NCI-H2081 (cell line): ENCODE measurements around the gene ADIPOR1.

Experiments used
- DNase-seq, 2 experiments: peaks; one replicate each; lab custom pipeline; 2025; lab: John Stamatoyannopoulos, UW

Gene ADIPOR1

DNA sequence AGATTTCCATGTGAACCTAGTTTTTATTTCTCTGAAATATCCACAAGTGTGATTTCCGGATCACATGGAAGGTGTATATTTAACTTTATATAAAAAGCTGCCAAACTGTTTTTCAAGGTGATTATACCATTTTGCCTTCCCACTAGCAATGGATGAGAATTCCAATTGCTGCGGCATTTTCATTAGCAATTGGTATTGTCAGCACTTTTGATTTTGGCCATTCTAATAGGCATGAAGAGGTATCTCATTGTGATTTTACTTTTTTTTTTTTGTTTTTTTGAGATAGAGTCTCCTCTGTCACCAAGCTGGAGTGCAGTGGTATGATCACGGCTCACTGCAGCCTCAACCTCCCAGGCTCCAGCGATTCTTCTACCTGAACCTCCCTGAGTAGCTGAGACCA, 13.9 kb upstream of the ADIPOR1 start:
- no peak for DNase-seq

- DNase-seq = peak; percentile 40 to 41
These were observed 10.8 kb upstream of the ADIPOR1 start for GRCh38 chr1:202968895-202969295.

DNA sequence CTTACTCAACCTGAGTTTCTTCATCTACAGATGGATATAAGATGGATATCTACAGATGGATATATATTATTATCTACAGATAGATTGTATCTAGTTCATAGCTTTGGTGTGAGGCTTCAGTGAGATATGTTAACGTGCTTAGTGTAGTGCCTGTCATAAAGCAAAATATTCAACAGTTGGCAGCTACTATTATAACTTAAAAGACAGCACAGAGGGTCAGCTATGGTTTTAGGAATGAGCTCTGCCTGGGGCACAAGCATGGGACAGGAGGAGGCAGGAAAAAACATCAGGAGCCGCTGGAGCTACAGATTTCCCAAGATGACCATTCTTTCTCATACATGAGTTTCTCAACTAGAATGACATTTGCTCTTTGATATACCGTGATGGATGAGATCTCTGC, 10.2 kb upstream of the ADIPOR1 start:
- no peak for DNase-seq

DNA sequence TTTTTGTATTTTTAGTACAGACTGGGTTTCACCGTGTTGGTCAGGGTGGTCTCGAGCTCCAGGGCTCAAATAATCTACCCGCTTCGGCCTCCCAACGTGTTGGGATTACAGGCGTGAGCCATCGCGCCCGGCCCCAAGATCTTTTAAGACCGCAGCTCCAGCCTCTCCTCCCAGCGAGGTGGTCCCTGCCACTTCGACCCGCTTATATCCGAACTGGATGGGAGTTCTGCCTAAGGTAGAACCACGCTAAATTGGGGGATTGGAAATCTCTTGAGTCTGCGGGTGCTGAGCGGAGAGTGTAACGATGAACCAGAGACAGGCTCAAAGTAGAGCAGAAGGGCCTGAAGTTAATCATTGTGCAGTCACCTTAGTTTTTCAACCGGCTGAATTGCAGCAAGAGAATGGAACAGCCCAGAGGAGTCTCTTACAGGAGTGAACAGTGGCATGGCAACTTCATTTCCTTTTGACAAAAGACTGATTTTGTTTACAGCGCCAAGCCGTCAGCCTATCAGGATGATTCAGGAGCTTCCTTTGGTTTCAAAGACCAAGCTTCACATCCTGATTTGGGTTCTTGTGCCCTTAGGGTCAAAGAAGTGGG, 9.7 kb upstream of the ADIPOR1 start:
- peak in 1 of 2 experiments; percentile 32 for DNase-seq

DNA sequence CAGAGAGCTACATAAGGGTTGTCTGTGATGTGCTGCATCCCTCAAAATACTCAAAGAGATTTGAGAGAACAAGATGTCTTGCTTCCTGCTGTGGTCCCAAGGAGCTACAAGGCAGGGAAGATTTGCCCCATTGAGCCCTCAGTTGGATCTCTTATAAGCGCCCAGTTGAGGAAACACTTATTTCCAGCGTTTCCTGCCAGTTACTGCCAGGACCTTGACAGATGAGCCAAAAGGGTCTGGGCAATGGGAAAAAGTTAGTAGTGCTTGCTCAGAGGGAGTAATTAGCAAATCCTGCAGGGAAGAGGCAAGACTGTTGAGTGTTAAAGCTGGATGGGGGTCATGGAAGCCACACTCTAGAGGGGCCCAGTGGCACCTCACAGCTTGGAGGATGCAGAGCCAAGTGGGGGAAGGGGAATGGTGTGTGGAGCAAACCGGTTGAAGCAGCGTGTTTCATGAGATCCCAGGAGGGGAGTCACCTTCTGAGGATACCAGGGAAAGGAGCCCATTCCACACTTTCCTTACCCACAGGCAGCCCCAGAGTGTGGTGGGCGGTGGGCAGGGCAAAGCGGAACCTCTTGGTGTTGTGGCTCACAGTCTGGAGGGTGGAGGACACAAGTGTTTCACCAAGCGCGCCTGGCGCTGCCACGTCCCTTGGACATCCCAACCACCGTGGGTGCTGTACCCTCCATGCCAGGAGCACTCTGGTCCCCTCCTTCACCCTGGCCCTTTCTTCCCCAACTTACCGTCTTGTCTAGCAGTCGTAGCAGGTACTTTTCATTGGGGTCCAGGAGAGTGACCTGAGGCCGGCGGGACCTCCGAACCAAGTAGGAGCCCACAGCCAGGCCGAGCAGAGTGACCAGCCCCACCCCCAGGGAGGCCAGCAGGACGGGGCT, 8.1 kb upstream of the ADIPOR1 start:
- no peak for DNase-seq

DNA sequence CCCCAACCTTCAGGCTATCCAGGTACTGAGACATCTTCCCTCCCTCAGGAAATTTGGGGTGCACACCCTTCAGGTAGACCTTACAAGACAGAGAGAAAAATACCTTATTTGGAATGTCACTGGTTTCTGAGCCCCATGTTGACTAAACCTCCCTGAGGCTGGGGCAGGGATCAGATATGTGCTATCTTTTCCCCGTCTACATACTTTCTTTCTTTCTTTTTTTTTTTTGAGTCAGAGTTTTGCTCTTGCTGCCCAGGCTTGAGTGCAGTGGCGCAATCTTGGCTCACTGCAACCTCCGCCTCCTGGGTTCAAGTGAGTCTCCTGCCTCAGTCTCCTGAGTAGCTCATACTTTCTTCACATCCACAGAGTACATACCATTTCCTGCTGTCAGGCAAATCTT, 7.3 kb upstream of the ADIPOR1 start:
- no peak for DNase-seq

DNA sequence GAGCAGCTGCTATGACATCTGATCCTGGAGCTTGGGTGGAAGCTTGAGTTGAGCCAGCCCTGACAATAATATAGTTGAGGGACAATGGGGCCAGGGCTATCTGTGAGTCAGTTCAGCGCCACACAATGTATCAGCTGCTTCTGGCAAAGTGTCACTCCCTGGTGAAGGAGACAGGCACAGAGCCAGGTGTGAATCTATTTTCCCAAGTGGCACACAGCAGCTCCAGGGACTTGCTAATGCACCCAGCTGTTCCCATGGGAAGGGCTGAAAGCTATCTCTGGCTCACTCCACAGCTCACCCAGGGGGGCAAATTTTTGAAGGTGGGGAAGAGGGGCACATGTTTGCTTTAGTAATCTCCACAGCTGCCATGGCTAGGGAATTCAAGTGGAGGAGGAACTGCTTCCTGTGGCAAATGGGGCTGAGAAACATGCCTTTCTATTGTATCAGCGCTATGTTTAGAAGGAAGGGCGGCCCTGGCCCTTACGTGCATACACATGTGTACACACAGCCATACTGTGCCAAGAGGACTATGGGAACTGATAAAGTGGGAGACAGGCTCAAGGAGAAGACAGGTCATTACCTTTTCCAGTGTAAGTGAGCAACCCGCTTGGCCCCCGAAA, 6.8 kb upstream of the ADIPOR1 start:
- DNase-seq = peak; percentile 97 to 99

DNA sequence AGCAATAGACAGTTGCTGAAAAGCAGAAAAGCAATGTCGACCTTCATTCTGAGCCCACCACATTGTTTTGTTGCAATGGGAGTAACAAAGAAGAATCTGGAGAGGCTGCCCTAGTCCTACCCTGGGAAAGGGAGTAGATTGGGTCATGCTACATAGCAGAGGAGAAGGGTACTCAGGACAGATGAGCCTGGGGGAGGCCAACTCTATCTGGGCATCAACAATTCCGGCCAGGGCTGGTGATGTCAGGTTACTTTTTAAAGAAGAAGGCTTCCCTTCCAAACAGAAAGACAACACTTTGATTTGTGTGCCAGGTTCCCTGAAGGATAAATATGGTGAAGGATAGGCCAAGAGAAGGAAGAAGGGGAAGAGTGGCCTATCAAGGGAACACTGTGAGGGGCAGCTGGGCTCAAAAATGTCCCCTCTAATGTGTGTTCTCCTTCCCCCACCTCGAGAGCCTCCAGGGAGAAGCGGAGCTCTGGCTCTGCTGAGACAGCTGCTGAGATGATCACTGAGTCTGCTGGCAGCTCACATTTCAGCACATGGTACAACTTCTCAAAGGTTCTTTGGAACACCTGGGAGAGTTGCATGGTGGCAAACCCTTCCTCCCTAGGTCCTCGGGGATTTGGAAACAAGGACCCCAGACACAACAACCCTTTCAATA, 3.2 kb upstream of the ADIPOR1 start:
- DNase-seq = no peak

DNA sequence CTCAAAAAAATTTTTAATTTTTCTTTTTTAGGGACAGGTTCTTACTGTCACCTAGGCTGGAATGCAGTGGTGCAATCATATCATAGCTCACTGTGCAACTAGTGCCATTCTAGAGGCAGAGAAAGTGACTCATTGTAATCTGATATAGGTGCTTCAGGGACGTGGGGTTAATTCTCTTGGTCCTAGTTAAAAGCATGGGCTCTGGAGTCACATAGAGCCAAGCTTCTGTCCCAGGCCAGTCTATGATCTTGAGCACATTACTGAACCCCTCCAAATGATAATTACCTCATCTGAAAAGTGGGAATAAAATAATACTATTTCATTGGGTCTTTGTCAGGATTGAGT, 1.1 kb upstream of the ADIPOR1 start:
- DNase-seq = peak in 1 of 2 experiments; percentile 15

- DNase-seq = peak in 1 of 2 experiments; percentile 38
These were observed 598 bp upstream of the ADIPOR1 start for GRCh38 chr1:202958544-202959275.

DNA sequence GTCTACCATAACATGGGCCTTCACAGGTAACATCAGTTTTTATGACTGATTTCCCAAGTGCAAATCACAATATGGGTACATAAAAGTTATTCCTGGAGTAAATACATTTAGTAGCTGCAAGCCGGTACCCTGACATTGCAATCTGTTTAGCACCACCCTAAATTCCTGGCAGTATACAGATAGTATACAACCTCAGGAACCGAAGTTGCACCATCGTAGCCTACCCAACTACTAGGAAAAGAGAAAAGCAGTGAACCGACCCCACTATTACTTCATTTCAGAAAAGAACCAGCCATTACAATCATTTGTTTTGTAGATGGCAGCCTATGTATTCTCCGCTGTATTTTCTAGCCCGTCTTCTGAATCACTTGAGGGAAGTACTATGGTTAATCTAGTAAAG, 1.1 kb downstream of the ADIPOR1 start:
- no peak for DNase-seq

- no peak for DNase-seq
These were observed 3.9 kb downstream of the ADIPOR1 start for GRCh38 chr1:202954057-202954745.

- no peak for DNase-seq
These were observed 4.7 kb downstream of the ADIPOR1 start for GRCh38 chr1:202953392-202953791.

DNA sequence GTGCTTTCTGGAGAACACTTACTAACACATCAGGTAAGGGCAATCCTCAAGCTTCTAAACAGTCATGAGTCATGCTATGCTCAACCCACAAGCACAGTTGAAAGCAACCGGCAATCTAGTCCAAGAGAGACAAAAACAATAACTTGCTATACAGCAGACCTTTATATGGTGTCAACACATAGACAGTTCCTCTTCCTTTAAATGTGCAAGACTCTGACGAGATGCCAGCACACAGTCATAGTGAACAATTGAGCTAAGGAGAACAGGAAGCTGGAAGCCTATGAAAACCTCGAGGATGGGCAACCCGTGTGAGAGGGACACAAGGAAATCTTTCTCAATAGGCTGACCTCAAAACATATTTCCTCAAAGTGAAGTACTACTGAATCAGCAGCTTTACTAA, 5.3 kb downstream of the ADIPOR1 start:
- no peak for DNase-seq

DNA sequence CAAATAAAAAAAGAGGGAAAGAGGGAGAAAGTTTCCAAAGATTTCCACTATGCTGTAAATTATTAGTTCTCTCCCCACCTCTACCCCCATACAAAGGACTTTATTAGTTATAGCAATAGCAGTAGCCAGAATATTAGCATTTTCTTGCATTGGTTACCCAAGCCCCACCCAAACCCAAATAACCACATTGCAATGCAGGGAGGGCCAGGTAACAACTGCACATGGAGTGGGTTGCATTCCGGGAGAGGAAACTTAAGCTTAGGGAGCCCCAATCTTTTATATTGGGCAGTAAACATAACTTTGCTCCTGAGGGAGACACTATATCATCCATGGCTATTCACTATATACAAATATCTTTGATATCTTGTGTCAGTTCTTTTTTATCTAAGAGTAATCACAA, 6.0 kb downstream of the ADIPOR1 start:
- DNase-seq = no peak

GRCh38 chr1:202951437-202951836, 6.7 kb downstream of the ADIPOR1 start:
- no peak for DNase-seq

DNA sequence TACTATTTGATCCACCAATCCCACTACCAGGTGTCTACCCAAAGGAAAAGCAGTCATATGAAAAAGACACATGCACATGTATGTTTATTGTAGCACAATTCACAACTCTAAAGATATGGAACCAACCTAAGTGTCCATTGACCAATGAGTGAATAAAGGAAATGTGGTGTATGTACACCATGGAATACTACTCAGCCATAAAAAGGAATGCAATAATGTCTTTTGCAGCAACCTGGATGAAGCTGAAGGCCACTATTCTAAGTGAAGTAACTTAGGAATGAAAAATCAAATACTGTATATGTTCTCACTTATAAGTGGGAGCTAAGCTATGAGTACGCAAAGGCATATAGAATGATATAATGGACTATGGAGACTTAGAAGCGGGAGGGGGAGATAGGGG, 12.6 kb downstream of the ADIPOR1 start:
- DNase-seq = no peak

- DNase-seq = no peak
These were observed 13.6 kb downstream of the ADIPOR1 start for GRCh38 chr1:202944438-202944921.

DNA sequence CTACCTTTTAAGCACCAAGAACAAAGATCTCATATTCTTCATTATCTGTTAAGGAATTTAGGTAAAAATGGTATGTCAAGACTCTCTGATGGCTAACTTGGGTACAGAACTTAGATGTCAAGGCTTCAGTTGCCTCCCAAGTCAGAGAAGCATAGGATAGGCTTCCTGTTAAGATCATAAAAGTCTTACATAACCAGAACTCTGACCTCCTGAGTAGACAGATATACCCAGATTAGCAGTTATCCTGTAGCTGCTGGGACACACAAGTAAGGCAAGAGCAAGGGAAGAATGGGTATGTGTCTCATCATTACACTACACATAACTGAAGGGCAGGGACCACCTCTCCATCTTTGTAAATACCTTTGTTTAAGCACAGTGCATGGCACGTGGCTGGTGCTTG, 15.7 kb downstream of the ADIPOR1 start:
- DNase-seq = no peak

DNA sequence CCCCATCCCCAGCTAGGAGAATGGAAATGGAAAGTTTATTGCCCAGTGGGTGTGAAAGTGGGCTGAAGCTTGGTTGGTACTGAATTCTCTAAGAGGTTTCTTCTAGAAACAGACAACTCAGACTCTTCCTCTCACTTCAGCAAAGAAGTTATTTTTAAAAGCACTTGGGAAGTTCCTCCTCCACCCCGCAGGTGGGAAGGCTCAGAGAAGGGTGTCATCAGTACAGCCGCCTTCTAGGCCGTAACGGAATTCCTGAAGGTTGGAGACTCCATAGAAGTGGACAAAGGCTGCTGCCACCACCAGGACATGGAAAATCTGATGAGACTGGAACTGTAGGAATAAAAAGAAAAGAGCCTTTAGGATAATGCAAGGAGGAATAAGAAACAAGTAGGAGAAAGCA, 16.7 kb downstream of the ADIPOR1 start:
- DNase-seq = no peak

DNA sequence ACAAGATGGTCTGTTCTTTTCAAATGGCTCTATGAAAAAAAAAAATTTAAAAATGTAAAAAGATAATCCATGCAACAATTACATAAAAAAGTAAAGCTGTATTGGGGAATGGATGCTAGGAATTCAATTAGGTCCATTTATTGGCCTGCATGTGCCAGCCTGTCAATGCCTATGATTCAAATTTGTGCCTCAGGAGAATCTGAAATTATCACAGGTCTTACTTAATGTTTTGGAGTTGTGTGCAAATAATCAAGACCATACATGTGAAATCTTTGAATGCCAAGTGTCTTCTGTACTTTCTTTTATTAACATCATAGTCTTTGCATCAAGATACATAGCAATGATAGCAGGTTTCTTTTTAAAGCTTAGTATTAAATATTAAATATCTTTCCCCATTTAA, 17.6 kb downstream of the ADIPOR1 start:
- DNase-seq = no peak
